HG02943 (cell line): ENCODE results near the gene IGF2BP2.
"Not testable (repeated sequence)": the region's sequence is repeated elsewhere in the genome, so short reads cannot be mapped to it uniquely, and the experiment has no call there.

Experiments
- ATAC-seq: cut with Tn5 transposase; IDR thresholded peaks from one replicate; pipeline ENCODE4 v1.9.1; 2021; ENCODE audit warnings: mild to moderate bottlenecking, low read depth, moderate library complexity; ENCODE audit not compliant: unreplicated experiment

IGF2BP2 gene

DNA sequence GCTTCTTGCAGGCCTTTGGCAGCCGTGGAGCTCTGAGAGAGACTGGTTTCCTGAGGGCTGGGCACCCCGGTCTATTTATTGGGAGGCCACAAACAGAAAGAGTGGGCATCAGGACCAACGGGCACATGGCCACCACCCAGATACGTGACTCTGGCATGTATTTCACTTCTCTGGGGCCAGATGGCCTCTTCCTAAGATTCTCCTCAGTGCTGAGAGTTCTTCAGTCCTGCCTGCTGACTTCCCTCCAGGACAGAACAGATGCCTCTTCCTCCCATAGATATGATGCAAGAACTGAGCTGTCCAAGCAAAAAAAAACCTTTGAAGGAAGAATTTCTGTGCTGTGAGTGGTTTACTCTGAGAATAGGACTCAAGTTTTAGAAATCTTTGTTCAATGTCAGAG lies 107.7 kb downstream of the IGF2BP2 start:
- no peak for ATAC-seq

DNA sequence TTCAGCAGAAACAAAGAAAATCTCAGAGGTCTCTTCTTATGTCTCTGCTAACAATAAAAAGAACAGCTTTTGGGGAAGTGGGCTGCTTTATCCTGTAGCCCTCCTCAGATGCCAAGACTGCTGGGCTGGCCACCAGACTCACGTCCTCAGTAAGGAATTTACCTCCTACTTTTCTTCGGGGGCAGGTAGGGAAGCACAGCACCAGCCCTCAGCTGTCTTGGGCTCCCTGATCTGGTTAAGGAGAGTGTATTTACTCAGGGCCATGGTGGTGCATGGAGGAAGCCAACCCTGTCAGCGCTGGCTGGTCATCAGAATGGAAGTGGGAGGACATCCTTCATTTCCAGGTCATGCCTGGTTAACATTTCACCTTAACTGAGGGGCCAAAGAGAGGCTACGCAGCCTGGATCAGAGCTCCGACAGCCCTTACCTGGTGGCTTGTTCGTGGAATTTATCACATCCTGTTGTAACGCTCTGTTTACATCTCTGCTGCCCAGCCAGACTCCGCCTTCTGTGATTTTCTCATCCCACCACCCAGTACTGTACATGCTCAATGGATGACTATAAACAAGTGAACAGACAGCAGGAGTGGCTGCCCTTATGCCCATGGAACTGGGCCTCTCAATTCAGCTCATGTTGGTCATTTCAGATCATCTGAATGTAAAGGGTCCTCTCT lies 108.3 kb downstream of the IGF2BP2 start:
- ATAC-seq = no peak

DNA sequence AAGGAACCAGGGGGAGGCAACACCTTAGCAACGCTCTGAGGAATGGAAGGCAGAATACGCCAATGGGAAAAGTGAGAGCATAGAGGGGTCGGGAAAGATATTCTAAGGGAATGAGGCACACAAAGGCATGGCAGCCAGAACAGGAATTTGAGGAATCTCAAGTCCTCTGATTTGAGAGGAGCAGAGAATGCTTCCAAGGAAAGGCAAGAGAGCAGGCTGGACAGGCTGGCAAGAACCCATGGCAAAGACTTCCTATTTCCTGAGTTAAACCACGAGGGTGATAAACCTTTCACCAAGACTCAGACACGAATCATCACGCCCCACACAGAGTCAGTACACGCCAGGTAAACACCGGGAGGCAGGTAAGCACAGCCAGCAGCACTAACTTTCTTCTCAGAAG lies 109.8 kb downstream of the IGF2BP2 start:
- ATAC-seq = no peak

DNA sequence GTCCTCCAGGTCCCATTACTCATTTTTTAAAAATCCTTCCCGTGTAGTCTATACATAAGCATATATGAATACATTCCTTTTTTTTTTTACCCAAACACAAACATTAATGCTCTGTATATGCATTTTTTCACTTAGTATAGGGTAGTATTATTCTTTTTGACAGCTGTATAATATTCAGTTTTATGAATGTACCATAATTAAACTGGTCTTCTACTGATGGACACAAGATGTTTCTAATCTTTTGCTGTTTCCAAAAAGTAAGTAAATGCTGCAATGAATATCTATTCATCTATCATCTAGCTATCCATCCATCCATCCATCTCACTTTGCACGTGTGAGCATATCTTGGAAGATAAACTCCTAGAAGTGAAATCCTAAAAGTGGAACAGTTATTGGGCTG lies 110.8 kb downstream of the IGF2BP2 start:
- ATAC-seq = no peak

GRCh38 chr3:185713015-185713414 lies 111.8 kb downstream of the IGF2BP2 start:
- no peak for ATAC-seq

GRCh38 chr3:185712337-185712736 lies 112.5 kb downstream of the IGF2BP2 start:
- no peak for ATAC-seq

DNA sequence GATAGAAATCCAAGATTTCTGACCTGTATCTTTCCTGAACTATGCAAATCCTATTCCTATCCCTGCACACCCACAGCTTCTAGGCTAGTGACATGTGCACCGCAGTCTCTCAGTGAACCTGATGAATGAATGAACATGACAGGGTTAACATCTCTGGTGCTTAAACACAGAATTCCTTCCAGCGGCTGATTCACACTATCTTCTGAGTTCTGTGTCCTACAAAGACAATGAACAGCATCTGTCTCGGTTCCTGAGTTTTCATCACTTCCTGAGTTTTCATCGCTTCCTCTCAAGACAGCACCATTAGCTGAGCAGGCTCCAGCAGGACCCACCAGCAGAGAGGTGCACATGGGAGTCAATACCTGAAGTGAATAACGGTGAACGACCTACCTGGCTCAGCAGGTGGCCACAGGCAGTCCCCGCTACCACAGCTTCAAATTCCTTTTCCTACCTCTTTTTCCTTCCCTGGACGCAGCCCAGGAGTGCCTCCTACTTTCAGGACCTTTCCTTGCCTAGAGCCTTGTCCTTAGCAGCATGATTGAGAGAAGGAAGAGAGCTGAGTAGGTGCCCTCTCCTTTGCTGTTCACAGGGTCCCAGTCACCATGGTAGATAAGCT lies 113.5 kb downstream of the IGF2BP2 start:
- ATAC-seq = no peak

GRCh38 chr3:185709251-185709955 lies 115.4 kb downstream of the IGF2BP2 start:
- ATAC-seq = no peak

GRCh38 chr3:185708392-185708791 lies 116.5 kb downstream of the IGF2BP2 start:
- ATAC-seq = no peak

- ATAC-seq = no peak
Observed at GRCh38 chr3:185705498-185705897, 119.3 kb downstream of the IGF2BP2 start.

DNA sequence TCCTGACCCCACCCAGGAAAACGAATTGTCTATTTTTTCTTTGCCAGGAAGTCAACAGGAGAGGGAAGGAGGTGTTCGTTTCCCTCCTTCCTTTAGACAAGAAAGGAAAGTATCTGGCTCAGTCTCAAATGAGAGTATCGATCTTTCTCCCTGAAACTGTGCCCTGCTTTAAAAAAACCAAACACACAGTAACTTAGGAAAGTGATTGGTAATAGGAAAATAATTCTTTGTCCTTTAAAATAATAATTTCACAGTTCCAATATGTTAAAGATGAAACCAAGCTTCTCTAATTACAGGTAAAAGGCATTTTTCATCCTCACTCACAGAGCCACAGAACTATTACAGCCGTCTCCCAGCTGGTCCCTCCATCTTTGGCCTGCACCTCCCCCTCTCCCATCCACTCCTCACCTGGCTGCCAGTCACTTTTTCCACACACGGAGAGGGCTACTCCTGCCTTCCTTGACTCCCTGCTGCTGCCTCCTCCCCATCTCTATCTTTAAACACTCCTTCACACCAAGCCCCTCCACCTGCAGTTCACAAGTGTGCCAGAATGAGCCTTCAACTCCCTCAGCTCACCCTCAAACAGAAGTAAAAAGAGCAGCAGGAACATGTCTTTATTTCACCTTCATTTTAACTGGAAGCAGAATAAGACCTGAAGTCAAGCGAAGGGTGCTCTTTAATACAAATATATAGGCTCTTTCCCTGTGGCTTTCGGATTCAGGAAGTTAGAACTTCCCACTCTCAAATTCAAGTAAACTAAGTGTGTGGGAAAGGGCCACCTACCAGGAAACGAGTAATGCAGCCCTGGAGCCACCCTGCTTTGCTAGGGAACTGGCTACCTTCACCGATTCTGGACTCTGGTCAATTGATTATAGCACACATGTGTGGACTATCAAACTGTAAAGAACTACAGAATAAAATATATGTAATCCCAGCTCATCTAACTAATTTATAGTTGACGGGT lies 122.3 kb downstream of the IGF2BP2 start:
- ATAC-seq = no peak

DNA sequence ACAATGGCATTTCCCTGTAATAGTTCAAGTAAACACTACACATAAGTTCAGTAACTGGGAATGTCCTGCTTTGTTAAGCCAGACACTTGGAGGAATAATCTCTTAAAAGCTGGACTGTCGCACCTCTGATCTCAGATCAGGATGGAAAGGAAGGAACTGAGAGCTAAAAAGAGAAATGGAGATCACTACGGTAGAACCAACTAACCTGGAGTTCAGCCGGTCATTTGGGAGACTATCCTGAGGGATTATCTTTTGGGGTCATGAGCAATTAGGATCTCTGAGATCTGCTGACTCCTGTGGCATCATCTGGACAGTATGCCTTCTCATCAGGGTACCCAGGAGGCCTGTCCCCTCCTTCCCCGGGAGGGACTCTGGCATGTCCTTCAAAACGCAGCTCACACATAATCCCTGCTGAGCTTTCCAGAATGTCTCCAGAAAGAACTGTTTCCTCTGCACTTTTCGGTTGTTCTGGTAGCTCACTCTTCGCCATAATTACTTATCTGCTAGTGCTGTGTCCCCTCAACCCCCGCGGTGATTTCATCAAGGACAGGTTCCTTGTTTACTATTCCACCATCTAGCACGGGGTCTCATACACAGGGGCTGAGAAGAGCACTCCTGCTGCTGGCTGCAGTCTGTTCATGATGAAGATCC lies 123.1 kb downstream of the IGF2BP2 start:
- ATAC-seq = no peak

- ATAC-seq = no peak
Observed at GRCh38 chr3:185699927-185700326, 124.9 kb downstream of the IGF2BP2 start.

DNA sequence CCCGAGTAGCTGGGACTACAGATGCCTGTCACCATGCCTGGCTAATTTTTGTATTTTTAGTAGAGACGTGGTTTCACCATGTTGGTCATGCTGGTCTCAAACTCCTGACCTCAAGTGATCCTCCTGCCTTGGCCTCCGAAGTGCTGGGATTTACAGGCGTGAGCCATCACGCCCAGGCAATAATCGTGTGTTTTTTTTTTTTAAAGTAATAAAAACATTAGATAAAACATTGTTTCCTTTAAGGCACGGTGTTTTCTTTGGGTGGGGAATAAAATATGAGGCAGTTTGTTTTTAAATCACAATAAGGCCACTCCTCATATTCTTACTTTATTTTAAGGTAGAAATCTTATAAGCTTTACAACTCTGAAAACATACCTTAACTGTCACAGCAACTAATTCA lies 127.6 kb downstream of the IGF2BP2 start:
- not testable (repeated sequence) for ATAC-seq

DNA sequence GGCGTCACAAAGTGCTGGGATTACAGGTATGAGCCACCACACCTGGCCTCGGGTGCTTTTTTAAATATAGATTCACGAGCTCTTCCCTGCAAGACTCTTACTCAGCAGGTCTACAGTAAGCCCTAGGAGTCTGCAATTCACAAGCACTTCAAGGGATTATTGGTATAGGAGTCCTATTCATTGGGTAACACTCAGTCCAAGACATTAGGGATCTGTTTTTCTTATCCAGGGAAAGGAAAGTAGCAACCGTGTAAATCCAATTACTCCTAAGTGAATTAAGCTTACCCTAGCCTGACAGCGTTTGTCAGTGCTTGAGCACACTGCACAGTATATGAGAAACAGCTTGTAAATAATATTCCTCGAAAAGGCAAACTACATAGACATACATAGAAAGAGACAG lies 128.8 kb downstream of the IGF2BP2 start:
- ATAC-seq = no peak

DNA sequence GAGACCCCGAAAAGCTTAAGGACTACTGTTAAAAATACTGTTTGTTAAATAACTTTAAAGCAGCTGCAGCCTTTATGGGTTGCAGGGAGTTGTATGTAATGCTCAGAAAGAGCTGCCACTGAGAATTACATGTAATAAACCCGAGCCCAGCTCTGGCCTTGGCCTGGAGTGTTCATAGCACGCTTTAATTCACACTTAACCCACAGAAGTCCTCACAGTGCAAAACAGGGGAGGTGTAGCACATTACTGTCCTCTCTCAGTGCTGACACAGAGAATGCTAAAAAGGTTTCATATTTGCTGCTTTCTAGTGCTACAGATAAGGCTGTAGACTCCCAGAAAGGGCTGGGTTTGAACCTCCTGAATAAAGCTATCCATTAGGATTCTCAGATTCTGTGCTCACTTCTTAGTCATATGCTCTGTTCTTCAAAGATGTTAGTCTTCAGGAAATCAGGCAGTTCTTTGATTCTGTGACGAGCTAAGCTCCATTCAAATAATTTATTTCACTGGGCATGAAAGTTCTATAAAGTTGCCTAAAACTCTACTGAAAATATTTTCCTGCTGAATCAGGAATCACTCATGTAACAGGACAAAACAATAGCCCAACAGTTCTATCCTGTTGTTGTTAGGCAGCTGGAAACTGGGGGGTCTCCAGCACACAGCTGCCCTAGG lies 130.7 kb downstream of the IGF2BP2 start:
- ATAC-seq = no peak

- no peak for ATAC-seq
Observed at GRCh38 chr3:185691622-185692021, 133.2 kb downstream of the IGF2BP2 start.

DNA sequence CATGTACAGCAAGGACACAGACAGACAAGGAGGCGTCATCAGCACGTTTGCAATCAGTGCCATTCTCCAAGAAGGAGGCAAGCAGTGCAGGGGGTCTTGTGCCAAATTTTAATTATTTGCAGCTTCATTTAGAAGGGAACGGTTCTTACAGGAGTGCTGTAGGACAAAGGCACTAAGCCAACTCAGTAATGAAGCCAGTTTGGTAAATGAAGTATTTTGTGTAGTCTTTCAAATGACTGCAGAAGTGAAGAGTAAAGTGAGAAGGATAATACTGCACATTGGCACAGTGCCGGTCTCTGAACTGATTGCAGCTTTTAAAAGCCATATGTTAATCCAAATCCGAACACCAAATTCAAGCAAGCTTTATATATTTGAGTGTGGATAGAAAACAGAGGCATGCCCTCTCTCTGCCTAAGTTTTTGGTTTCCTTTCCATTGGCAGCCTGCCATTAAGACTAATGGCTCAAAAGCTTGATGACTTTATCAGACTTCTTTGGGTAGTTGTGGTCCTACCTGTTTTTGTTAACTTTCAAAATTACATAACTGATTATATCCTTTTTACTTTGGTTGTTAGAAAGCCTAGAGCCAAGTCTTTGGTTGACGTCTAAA lies 137.5 kb downstream of the IGF2BP2 start:
- no peak for ATAC-seq
